ENCODE measurements around the gene MSMO1.
A peak's percentile ranks its signal among the peaks of the same experiment; 100 is the strongest.
"Not testable (repeated sequence)": the region's sequence is repeated elsewhere in the genome, so short reads cannot be mapped to it uniquely, and the experiment has no call there.

MSMO1 gene

GRCh38 chr4:165326831-165327210, 648 bp upstream of the MSMO1 start:
- Histone ChIP-seq H3K4me3 (ENCODE audit: low read depth, low read length) (peak overlapping the region; percentile 67), H3K36me3 (ENCODE audit: control insufficient read depth, insufficient read depth, low read length) (no peaks in the 10 kb centered on the region), H3K9ac (ENCODE audit: low read depth, low read length) (no peak overlapping the region), H3K9me3 (ENCODE audit: control insufficient read depth, insufficient read depth, low read length) (no peaks in the 10 kb centered on the region), H3K27me3 (ENCODE audit: control insufficient read depth, insufficient read depth, low read length) (no peaks in the 10 kb centered on the region), H3K4me1 (ENCODE audit: control insufficient read depth, insufficient read depth, low read length) (peaks cover 11% of the 10 kb centered on the region)

GRCh38 chr4:165328101-165328425, 594 bp downstream of the MSMO1 start:
- Histone ChIP-seq H3K9ac (ENCODE audit: low read depth, low read length) (peak overlapping the region; percentile 93), H3K4me1 (ENCODE audit: control insufficient read depth, insufficient read depth, low read length) (peaks cover 11% of the 10 kb centered on the region), H3K36me3 (ENCODE audit: control insufficient read depth, insufficient read depth, low read length) (no peaks in the 10 kb centered on the region), H3K27me3 (ENCODE audit: control insufficient read depth, insufficient read depth, low read length) (no peaks in the 10 kb centered on the region), H3K9me3 (ENCODE audit: control insufficient read depth, insufficient read depth, low read length) (no peaks in the 10 kb centered on the region), H3K4me3 (ENCODE audit: low read depth, low read length) (peak overlapping the region; percentile 99)

GRCh38 chr4:165328708-165329107, 1.2 kb downstream of the MSMO1 start:
- Histone ChIP-seq H3K9ac (ENCODE audit: low read depth, low read length) (peak overlapping the region; percentile 93), H3K27me3 (ENCODE audit: control insufficient read depth, insufficient read depth, low read length) (no peaks in the 10 kb centered on the region), H3K4me1 (ENCODE audit: control insufficient read depth, insufficient read depth, low read length) (peaks cover 11% of the 10 kb centered on the region), H3K36me3 (ENCODE audit: control insufficient read depth, insufficient read depth, low read length) (no peaks in the 10 kb centered on the region), H3K4me3 (ENCODE audit: low read depth, low read length) (peak overlapping the region; percentile 99), H3K9me3 (ENCODE audit: control insufficient read depth, insufficient read depth, low read length) (no peaks in the 10 kb centered on the region)

- Histone ChIP-seq H3K4me3 (ENCODE audit: low read depth, low read length) (peak overlapping the region; percentile 99), H3K27me3 (ENCODE audit: control insufficient read depth, insufficient read depth, low read length) (no peaks in the 10 kb centered on the region), H3K4me1 (ENCODE audit: control insufficient read depth, insufficient read depth, low read length) (peaks cover 14% of the 10 kb centered on the region), H3K9me3 (ENCODE audit: control insufficient read depth, insufficient read depth, low read length) (no peaks in the 10 kb centered on the region), H3K36me3 (ENCODE audit: control insufficient read depth, insufficient read depth, low read length) (no peaks in the 10 kb centered on the region), H3K9ac (ENCODE audit: low read depth, low read length) (no peak overlapping the region)
These were observed 2.6 kb downstream of the MSMO1 start for GRCh38 chr4:165330071-165330470.

DNA sequence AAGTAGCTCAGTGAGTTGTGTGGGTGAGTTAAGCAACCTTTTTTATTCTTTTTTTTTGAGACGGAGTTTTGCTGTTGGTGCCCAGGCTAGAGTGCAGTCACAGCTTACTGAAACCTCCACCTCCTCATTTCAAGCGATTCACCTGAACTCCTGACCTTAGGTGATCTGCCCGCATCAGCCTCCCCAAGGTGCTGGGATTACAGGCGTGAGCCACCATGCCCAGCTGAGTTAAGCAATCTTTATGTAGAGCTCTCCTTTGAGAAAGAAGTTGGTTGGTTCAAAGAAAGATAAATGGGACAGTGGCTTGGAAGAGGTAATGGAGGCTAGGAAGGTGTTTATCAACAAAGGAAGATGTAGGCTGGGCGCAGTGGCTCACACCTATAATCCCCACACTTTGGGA, 3.2 kb downstream of the MSMO1 start:
- Histone ChIP-seq H3K4me1 (ENCODE audit: control insufficient read depth, insufficient read depth, low read length) (peaks cover 14% of the 10 kb centered on the region), H3K4me3 (ENCODE audit: low read depth, low read length) (peak overlapping the region; percentile 99), H3K36me3 (ENCODE audit: control insufficient read depth, insufficient read depth, low read length) (no peaks in the 10 kb centered on the region), H3K9ac (ENCODE audit: low read depth, low read length) (no peak overlapping the region), H3K9me3 (ENCODE audit: control insufficient read depth, insufficient read depth, low read length) (no peaks in the 10 kb centered on the region), H3K27me3 (ENCODE audit: control insufficient read depth, insufficient read depth, low read length) (no peaks in the 10 kb centered on the region)

- H3K27me3 ChIP-seq (ENCODE audit: control insufficient read depth, insufficient read depth, low read length), result no peaks in the 10 kb centered on the region
- H3K9me3 ChIP-seq (ENCODE audit: control insufficient read depth, insufficient read depth, low read length), result no peaks in the 10 kb centered on the region
- peaks cover 10% of the 10 kb centered on the region for H3K4me1 ChIP-seq (ENCODE audit: control insufficient read depth, insufficient read depth, low read length)
- H3K9ac ChIP-seq (ENCODE audit: low read depth, low read length), result no peak overlapping the region
- peak overlapping the region; percentile 40 for H3K4me3 ChIP-seq (ENCODE audit: low read depth, low read length)
- H3K36me3 ChIP-seq (ENCODE audit: control insufficient read depth, insufficient read depth, low read length), result no peaks in the 10 kb centered on the region
These were observed 3.9 kb downstream of the MSMO1 start for GRCh38 chr4:165331359-165331758.

GRCh38 chr4:165331823-165332222, 4.4 kb downstream of the MSMO1 start:
- Histone ChIP-seq H3K4me1 (ENCODE audit: control insufficient read depth, insufficient read depth, low read length) (peaks cover 10% of the 10 kb centered on the region), H3K4me3 (ENCODE audit: low read depth, low read length) (peak overlapping the region; percentile 40), H3K9me3 (ENCODE audit: control insufficient read depth, insufficient read depth, low read length) (no peaks in the 10 kb centered on the region), H3K36me3 (ENCODE audit: control insufficient read depth, insufficient read depth, low read length) (peaks cover 1% of the 10 kb centered on the region), H3K27me3 (ENCODE audit: control insufficient read depth, insufficient read depth, low read length) (no peaks in the 10 kb centered on the region), H3K9ac (ENCODE audit: low read depth, low read length) (no peak overlapping the region)

DNA sequence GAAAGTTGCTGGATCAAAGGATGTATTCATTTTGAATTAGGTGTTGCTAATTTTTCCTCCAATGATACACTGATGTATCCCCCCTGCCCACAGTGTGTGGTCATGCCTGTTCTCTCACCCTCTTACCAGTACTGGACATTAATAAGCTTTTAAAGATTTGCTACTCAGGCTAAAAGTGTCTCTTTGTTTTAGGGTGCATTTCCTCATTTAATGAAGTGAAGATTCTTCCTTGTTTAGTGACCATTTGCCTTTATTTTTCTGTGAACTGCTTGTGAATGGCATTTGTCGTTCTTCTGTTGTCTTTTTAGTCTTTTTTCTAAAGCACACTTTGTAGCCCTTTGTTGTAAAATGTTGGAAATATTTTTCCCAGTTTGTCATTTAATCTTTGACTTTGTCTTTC, 5.0 kb downstream of the MSMO1 start:
- Histone ChIP-seq H3K36me3 (ENCODE audit: control insufficient read depth, insufficient read depth, low read length) (peaks cover 3% of the 10 kb centered on the region), H3K4me1 (ENCODE audit: control insufficient read depth, insufficient read depth, low read length) (peaks cover 10% of the 10 kb centered on the region), H3K9ac (ENCODE audit: low read depth, low read length) (no peak overlapping the region), H3K9me3 (ENCODE audit: control insufficient read depth, insufficient read depth, low read length) (no peaks in the 10 kb centered on the region), H3K27me3 (ENCODE audit: control insufficient read depth, insufficient read depth, low read length) (no peaks in the 10 kb centered on the region), H3K4me3 (ENCODE audit: low read depth, low read length) (peak overlapping the region; percentile 40)

DNA sequence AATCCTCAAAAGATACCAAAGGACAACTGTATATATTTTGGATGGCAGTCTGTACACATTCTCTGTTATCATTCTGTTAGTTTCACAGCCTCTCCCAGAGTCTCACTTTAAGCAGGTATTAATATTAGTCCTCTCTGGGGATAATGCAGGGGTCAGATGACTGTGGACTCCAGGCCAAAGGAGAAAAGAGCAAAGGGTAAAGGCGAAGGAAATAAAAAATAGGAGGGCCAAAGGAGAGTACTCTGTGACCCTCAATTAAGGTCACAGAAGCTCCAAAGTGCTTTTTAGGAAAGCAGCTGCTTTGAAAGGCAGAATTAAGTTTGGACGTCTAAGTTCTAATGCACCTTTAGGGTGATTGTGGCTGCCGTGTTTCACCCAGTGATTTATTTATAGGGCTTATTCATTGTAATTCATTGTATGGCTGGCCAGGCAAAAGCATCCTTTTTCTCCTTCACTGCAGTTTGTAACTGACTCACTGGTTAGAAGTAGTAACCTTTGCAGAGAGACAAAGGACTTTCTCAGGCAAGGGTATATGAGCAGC, 7.8 kb downstream of the MSMO1 start:
- Histone ChIP-seq H3K4me1 (ENCODE audit: control insufficient read depth, insufficient read depth, low read length) (peaks cover 8% of the 10 kb centered on the region), H3K27me3 (ENCODE audit: control insufficient read depth, insufficient read depth, low read length) (no peaks in the 10 kb centered on the region), H3K4me3 (ENCODE audit: low read depth, low read length) (no peak overlapping the region), H3K9me3 (ENCODE audit: control insufficient read depth, insufficient read depth, low read length) (no peaks in the 10 kb centered on the region), H3K36me3 (ENCODE audit: control insufficient read depth, insufficient read depth, low read length) (peaks cover 18% of the 10 kb centered on the region), H3K9ac (ENCODE audit: low read depth, low read length) (no peak overlapping the region)

- no peak overlapping the region for H3K4me3 ChIP-seq (ENCODE audit: low read depth, low read length)
- peaks cover 3% of the 10 kb centered on the region for H3K4me1 ChIP-seq (ENCODE audit: control insufficient read depth, insufficient read depth, low read length)
- H3K9me3 ChIP-seq (ENCODE audit: control insufficient read depth, insufficient read depth, low read length), result no peaks in the 10 kb centered on the region
- peaks cover 18% of the 10 kb centered on the region for H3K36me3 ChIP-seq (ENCODE audit: control insufficient read depth, insufficient read depth, low read length)
- no peak overlapping the region for H3K9ac ChIP-seq (ENCODE audit: low read depth, low read length)
- no peaks in the 10 kb centered on the region for H3K27me3 ChIP-seq (ENCODE audit: control insufficient read depth, insufficient read depth, low read length)
These were observed 9.3 kb downstream of the MSMO1 start for GRCh38 chr4:165336743-165337142.

DNA sequence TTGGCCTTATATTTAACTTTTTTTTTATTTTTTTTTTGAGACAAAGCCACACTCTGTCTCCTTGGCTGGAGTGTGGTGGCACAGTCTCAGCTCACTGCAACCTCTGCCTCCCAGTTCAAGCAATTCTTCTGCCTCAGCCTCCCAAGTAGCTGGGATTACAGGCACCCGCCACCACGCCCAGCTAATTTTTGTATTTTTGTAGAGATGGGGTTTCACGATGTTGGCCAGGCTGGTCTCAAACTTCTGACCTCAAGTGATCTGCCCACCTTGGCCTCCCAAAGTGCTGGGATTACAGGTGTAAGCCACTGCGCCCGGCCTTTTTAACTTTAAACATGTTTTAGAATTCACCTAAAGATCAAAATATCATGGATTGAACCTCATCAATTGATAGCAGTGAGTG, 14.9 kb downstream of the MSMO1 start:
- H3K4me1 ChIP-seq (ENCODE audit: control insufficient read depth, insufficient read depth, low read length); H3K9me3 ChIP-seq (ENCODE audit: control insufficient read depth, insufficient read depth, low read length); H3K27me3 ChIP-seq (ENCODE audit: control insufficient read depth, insufficient read depth, low read length); H3K9ac ChIP-seq (ENCODE audit: low read depth, low read length); H3K4me3 ChIP-seq (ENCODE audit: low read depth, low read length): not testable (repeated sequence)
- H3K36me3 ChIP-seq (ENCODE audit: control insufficient read depth, insufficient read depth, low read length), result peaks cover 16% of the 10 kb centered on the region

GRCh38 chr4:165343353-165344191, 16.1 kb downstream of the MSMO1 start:
- Histone ChIP-seq H3K4me1 (ENCODE audit: control insufficient read depth, insufficient read depth, low read length) (no peaks in the 10 kb centered on the region), H3K9ac (ENCODE audit: low read depth, low read length) (no peak overlapping the region), H3K9me3 (ENCODE audit: control insufficient read depth, insufficient read depth, low read length) (no peaks in the 10 kb centered on the region), H3K36me3 (ENCODE audit: control insufficient read depth, insufficient read depth, low read length) (peaks cover 12% of the 10 kb centered on the region), H3K4me3 (ENCODE audit: low read depth, low read length) (no peak overlapping the region), H3K27me3 (ENCODE audit: control insufficient read depth, insufficient read depth, low read length) (no peaks in the 10 kb centered on the region)

Data from iPS-15b (cell line).